HFF-Myc (cell line): Measurements from ENCODE around the gene ENPP4.

Experiments
- DNase-seq: peaks from one replicate; pipeline ENCODE4 v3.0.0-alpha.2; 2011; ENCODE audit warnings: low read depth; ENCODE audit errors: extremely low read depth
- H3K4me3 ChIP-seq: replicated peaks from 2 replicates; pipeline ENCODE4 v1.5.1; 2011; ENCODE audit warnings: low read depth, mild to moderate bottlenecking, control low read depth, low read length
- TF ChIP-seq, protein P1 (sequence below): IDR thresholded peaks from 2 replicates; pipeline ENCODE4 v1.5.1; 2012; ENCODE audit warnings: mild to moderate bottlenecking, low read depth, low read length, control low read depth; ENCODE audit errors: missing control alignments

ENPP4 gene

DNA sequence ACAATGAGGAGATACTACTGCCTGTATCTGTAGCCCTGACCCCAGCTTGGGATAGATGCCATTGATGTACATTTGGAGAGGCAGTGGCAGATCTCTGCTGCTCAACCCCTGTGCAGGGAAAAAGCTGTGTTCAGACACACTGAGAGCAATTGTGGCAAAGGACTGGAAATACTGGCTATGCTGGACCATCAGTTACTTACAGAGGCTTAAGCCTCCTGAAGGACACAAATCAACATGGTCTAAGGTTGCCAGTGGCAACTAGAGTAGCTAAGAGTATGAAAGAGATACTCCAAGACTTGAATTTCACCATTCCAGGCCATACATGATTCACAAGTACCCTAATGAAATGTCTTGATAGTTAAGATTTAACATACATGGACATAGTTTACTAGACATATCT lies 32.4 kb upstream of the ENPP4 start:
- no peak for DNase-seq
- TF ChIP-seq, protein P1, sequence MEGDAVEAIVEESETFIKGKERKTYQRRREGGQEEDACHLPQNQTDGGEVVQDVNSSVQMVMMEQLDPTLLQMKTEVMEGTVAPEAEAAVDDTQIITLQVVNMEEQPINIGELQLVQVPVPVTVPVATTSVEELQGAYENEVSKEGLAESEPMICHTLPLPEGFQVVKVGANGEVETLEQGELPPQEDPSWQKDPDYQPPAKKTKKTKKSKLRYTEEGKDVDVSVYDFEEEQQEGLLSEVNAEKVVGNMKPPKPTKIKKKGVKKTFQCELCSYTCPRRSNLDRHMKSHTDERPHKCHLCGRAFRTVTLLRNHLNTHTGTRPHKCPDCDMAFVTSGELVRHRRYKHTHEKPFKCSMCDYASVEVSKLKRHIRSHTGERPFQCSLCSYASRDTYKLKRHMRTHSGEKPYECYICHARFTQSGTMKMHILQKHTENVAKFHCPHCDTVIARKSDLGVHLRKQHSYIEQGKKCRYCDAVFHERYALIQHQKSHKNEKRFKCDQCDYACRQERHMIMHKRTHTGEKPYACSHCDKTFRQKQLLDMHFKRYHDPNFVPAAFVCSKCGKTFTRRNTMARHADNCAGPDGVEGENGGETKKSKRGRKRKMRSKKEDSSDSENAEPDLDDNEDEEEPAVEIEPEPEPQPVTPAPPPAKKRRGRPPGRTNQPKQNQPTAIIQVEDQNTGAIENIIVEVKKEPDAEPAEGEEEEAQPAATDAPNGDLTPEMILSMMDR, result no peak
- H3K4me3 ChIP-seq, result no peak overlapping the region

DNA sequence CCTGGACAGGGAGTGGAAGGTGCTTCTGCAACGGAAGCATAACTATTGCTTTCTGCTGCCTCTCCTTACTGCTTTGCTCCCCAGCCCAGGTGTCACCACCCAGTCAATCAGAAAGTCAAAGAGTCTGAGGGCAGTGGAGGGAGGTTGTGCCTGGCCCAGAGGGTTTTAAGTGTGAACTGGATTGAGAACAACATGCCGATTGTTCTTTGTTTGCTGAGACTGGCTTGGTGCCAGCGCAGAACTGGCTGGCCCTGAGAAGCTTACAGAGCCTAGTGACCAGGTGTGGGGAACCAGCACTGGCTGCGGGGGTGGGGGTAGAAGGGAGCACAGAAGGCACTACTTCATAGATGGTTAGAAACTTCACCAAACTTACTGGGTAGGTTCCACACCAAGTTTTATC lies 31.1 kb upstream of the ENPP4 start:
- no peak overlapping the region for H3K4me3 ChIP-seq
- TF ChIP-seq, protein P1, result no peak
- no peak for DNase-seq

- TF ChIP-seq, protein P1, result no peak
- H3K4me3 ChIP-seq, result no peak overlapping the region
- DNase-seq, result no peak
These were observed 29.8 kb upstream of the ENPP4 start for GRCh38 chr6:46099952-46100351.

GRCh38 chr6:46102123-46102522 lies 27.7 kb upstream of the ENPP4 start:
- no peak for DNase-seq

GRCh38 chr6:46103441-46104115 lies 26.2 kb upstream of the ENPP4 start:
- H3K4me3 ChIP-seq, result no peak overlapping the region
- DNase-seq, result no peak

More at GRCh38 chr6:46102123-46102522, 27.7 kb upstream of the ENPP4 start:
- TF ChIP-seq, protein P1, result no peak
- no peak overlapping the region for H3K4me3 ChIP-seq

DNA sequence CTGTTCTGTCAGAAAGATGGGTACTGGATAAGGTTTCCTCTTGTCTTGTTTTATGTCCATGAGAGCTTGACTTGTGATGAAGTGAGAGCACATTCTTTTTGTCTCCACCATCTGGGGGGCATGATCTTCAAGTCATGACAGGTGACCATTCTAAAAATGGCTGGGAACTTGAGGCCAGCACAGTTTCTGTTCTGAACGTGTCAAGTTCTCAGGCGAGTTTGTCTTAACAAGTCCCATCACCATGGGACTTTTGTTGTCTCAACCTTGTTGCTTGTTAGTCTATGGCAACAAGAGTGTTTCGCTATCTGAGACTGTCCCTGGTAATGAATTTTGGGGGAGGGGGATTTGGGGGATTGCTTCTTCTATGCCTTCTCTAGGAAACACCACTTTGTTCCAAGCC lies 25.6 kb upstream of the ENPP4 start:
- TF ChIP-seq, protein P1, result no peak
- DNase-seq, result no peak
- H3K4me3 ChIP-seq, result no peak overlapping the region

More at GRCh38 chr6:46103441-46104115, 26.2 kb upstream of the ENPP4 start:
- TF ChIP-seq, protein P1, result no peak

DNA sequence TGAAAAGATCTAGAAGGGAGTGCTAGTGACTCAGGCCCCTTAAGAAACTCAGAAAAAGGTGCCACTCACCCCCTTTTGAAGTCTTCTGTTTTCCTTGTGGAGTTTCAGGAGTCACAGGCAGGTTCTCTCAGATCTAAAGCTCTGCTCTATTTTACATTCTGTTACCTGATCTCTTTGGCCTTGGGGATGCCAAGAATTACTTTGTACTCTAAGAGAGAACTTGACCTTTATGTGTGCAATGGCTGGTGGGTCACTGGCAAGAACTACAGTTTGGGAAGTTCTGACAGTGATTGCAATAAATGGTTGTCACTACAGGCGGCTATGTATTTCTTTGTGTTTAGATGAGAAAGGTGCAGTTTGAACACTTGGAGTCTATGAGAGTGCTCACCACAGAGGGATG lies 24.2 kb upstream of the ENPP4 start:
- TF ChIP-seq, protein P1, result no peak
- no peak overlapping the region for H3K4me3 ChIP-seq
- no peak for DNase-seq
